HG03060 (cell line): ENCODE results near the gene MUC2.
"Not testable (repeated sequence)": the region's sequence is repeated elsewhere in the genome, so short reads cannot be mapped to it uniquely, and the experiment has no call there.

Experiments used
- ATAC-seq: cut with Tn5 transposase; IDR thresholded peaks from one replicate; pipeline ENCODE4 v1.9.1; 2021; ENCODE audit warnings: low read depth, moderate number of reproducible peaks; ENCODE audit not compliant: unreplicated experiment

The MUC2 gene

GRCh38 chr11:1102996-1103395 lies 28.3 kb downstream of the MUC2 start:
- ATAC-seq = no peak

DNA sequence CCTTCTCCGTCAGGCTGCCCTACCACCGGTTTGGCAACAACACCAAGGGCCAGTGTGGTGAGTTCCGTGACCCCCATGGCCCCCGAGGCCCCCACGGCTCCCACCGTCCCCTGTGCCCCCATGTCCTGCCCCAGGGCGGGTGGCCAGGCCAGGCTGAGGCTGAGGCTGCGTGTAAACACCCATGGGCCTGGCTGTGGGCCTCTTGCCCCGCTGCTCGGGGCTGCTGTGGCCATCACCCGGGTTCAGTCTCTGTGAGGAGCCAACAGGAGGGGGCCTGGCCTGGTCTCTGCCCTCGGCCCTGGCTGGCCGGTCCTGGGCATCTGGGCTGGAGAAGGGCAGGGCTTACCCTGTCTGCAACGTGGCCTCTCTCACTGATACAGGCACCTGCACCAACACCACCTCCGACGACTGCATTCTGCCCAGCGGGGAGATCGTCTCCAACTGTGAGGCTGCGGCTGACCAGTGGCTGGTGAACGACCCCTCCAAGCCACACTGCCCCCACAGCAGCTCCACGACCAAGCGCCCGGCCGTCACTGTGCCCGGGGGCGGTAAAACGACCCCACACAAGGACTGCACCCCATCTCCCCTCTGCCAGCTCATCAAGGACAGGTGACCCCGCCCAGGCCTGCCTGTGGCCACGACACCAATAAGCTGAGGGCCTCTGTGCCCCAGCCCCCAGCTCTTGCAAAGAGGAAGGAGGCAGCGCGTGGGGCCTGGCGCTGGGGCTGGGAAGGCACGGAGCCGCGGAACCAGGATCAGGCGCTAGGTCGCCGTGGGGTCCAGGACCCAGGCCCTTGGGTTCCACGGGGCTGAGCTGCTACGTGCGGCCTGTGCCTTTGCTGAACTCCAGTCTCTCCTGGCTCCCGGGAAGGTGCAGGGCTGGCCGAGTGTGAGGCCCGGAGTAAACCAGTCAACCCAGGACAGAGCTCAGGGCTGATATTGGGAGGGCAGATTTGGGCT lies 29.0 kb downstream of the MUC2 start:
- no peak for ATAC-seq

- ATAC-seq = no peak
These were observed 29.9 kb downstream of the MUC2 start for GRCh38 chr11:1104411-1105182.

- ATAC-seq = no peak
These were observed 30.5 kb downstream of the MUC2 start for GRCh38 chr11:1105183-1105565.

GRCh38 chr11:1106387-1106786 lies 31.7 kb downstream of the MUC2 start:
- no peak for ATAC-seq

- ATAC-seq = no peak
These were observed 32.9 kb downstream of the MUC2 start for GRCh38 chr11:1107316-1108245.

GRCh38 chr11:1108246-1108900 lies 33.7 kb downstream of the MUC2 start:
- ATAC-seq = no peak

DNA sequence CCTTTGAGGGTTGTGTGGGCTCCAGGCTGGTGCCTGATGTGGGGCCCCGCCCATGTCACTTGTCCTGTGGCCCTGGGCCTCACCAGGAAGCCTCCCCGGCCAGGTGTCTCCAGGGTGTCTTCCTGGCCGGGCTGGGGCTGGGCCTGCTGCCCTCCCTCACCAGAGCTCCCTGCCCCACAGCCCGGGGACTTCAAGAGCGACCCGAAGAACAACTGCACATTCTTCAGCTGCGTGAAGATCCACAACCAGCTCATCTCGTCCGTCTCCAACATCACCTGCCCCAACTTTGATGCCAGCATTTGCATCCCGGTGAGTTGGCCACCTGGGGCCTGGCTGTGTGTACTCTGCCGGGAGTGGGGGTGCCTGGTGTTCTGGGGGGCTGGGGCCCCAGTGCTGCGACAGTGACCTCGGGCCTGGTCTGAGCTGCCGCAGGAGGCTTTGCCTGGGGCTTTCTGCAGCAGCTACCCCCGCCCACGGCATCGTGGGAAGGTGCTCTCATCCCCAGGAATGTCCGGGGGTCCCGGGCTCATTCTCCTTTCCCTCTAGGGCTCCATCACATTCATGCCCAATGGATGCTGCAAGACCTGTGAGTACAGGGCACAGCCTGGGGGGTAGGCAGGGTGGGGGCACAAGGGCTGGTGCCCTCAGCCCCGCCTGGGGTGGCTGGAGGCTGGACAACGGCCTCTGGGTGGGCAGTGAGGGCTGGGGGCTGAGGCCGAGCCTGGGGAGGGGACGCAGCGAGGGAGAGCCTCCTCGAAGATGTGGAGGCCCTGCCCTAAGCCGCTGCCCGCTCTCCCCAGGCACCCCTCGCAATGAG lies 34.6 kb downstream of the MUC2 start:
- no peak for ATAC-seq

DNA sequence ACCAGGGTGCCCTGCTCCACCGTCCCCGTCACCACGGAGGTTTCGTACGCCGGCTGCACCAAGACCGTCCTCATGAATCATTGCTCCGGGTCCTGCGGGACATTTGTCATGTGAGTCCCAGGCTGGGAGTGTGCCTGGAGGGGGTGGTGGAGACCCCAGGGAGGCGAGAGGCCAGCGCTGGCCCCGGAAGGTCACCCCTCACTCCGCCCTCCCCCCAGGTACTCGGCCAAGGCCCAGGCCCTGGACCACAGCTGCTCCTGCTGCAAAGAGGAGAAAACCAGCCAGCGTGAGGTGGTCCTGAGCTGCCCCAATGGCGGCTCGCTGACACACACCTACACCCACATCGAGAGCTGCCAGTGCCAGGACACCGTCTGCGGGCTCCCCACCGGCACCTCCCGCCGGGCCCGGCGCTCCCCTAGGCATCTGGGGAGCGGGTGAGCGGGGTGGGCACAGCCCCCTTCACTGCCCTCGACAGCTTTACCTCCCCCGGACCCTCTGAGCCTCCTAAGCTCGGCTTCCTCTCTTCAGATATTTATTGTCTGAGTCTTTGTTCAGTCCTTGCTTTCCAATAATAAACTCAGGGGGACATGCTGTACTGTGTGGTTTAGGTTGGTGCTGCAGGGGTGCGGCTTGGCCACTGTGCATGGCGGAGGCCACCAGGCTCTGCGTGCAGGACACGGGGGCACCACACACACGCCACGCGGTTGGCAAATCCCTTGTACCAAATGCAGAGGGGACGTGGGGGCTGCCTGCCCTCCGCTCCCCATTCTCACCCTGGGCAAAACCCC lies 35.4 kb downstream of the MUC2 start:
- ATAC-seq = no peak

DNA sequence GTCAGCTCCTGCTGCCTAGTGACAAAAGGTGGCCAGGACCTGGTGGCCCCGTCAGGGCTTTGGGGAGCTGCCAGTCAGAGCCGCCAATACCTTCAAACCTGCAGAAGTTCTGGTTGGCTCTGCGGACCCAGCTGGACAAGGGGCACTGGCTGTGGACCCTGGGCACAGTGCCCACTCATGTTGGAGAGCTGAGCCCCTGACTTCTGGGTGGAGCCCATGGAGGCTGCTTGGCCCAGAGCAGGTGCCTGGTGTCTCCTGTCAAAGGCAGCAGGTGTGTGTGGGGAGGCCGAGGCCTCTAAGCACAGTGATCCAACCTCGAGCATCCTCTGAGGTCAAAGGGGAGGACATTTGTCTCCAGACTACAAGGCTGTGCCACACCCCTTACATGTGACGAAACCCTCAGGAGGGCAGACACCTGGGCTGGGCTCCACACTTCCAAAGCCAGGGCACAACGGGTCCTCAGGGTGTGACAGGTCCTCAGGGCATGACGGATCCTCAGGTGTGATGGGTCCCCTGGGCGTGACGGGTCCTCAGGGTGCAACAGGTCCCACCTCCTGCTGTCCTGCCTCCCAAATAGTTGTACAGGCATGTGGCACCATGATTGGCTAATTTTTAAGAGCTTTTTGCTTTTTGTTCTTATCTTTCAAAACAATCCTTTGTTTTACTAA lies 37.0 kb downstream of the MUC2 start:
- no peak for ATAC-seq

DNA sequence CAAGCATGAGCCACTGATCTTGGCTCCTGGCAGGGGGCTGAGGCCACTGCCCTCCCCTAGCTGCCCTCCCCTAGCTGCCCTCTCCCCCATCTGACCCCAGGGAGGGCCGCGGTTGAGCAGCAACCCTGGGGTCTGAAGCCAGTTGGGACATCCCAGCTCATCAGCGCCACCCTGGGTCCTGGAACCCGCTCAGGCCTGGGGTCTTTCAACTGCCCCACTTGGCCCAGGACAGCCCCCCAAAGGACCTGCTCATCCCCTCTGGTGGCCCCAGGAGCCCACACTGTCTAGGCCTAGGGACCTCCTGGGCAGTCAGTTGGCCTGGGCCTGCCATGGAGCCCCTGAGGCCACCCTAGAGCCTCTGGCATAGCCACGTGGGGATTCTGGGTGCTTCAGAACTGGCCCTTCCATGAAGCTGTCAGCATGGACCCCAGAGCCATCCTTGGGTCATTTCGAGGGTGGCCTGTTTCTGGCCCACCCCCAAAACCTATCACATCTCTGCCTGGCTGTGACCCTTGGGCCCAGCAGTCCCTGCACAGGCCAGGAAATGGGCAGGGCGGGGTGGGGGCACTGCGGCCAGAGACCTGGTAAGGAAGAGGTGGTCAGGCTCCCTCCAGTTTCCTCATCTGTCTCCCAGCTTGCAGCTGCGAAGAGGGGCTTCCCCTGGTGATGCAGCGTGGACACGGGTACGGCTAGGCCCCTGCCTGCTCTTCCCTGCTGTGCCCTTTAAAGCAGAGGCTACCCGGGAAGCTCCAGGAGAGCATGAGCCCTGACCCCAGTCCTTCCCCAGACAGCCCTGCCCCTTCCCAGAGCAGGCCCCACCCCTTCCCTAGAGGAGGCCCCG lies 37.9 kb downstream of the MUC2 start:
- no peak for ATAC-seq

DNA sequence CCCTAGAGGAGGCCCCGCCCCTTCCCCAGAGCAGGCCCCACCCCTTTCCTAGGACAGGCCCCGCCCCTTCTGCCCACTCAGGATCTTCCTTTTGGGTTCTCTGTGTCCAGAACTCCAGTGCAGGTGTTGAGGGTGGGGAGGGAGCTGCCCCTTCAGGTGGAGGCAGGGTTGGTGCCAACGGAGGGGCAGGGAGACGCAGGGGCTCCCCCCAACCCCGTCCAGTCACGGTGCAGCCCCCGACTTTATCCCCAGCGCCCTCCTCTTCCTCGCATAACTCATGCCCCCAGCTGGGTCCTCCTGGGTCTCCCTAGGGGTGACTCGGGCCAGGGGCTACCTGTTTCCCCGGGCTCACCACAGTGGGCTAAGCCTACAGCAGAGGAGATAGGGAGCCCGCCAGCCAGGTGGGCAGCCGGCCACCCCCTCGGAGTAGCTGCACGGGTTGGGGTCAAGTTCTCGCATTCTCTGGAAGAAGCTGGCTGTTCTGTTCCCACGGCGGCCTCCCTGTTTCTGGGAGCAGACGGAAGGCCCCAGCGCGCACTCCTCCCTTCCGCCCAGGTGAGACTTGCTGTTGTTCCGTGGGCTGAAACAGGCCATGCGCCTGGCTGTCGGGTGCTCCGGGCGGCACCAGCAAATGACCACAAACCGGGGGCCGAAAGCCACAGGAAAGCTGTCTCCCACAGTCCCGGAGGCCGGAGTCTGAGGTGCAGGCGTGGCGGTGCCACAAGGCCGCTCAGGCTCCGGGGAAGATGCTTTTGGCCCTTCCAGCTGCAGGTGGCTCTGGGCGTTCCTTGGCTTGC lies 38.9 kb downstream of the MUC2 start:
- ATAC-seq = no peak

GRCh38 chr11:1115292-1115691 lies 40.6 kb downstream of the MUC2 start:
- not testable (repeated sequence) for ATAC-seq

- no peak for ATAC-seq
These were observed 41.4 kb downstream of the MUC2 start for GRCh38 chr11:1116104-1116503.

- ATAC-seq = no peak
These were observed 42.2 kb downstream of the MUC2 start for GRCh38 chr11:1116666-1117390.

DNA sequence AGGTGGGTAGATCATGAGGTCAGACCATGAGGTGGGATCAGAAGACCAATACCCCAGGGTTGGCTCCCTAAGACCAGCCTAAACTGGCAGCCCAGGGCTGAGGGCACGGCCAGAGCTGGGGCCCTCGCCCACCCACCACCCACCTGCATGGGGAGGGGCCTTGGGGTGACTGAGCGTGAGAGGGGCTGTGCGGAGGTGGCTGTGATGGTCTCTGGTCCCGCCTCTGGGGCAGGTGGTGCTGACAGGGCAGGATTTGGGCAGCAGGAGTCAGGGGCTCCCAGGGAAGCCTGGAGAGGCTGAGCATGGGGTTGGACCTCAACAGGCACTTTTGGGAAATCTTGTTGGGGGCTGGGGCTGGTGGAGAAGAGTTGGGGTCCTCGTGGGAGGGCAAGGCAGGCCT lies 43.3 kb downstream of the MUC2 start:
- no peak for ATAC-seq
